Kidney (tissue), 14 donors: ENCODE measurements around the gene FAT4. TPM values are rescaled to one million over a fixed set of nuclear protein-coding genes. Genes with fewer than 3 reads are reported as not detected.

Source experiments
- DNase-seq, 5 donors: peaks; one replicate each; pipeline ENCODE4 v3.0.0-alpha.2; 2013 to 2020
- FAIRE-seq: peaks from 2 replicates; lab custom pipeline; 2012; peaks lifted over from hg19 to GRCh38; lab: Jason Lieb, UNC
- H3K27ac ChIP-seq, 2 donors: one replicate each; pipeline ENCODE4 v1.7.0; 2013; ENCODE audit warnings: low read depth in 2 of 2, low read length in 2 of 2, inconsistent platforms in 1 of 2
- H3K27me3 ChIP-seq: one replicate; pipeline ENCODE4 v1.7.1; 2013; ENCODE audit warnings: low read length, inconsistent platforms; ENCODE audit not compliant: control insufficient read depth, insufficient read depth
- H3K36me3 ChIP-seq, 3 donors: one replicate each; pipeline versions ENCODE4 v1.7.0 to v1.7.1; 2013; ENCODE audit warnings: low read length in 3 of 3, control low read depth in 1 of 3, inconsistent platforms in 1 of 3; ENCODE audit not compliant: insufficient read depth in 3 of 3, control insufficient read depth in 2 of 3
- H3K4me1 ChIP-seq, 3 donors: one replicate each; pipeline versions ENCODE4 v1.7.0 to v1.7.1; 2013; ENCODE audit warnings: low read length in 3 of 3, inconsistent platforms in 1 of 3, low read depth in 1 of 3; ENCODE audit not compliant: control insufficient read depth in 2 of 3, insufficient read depth in 2 of 3
- H3K4me3 ChIP-seq, 3 donors: one replicate each; pipeline versions ENCODE4 v1.7.0 to v1.8.1; 2013; ENCODE audit warnings: low read length in 3 of 3, control low read depth in 1 of 3, inconsistent platforms in 1 of 3
- H3K9ac ChIP-seq, 3 donors: one replicate each; pipeline versions ENCODE4 v1.7.0 to v1.7.1; 2013; ENCODE audit warnings: low read length in 3 of 3, control low read depth in 1 of 3, inconsistent platforms in 1 of 3
- H3K9me3 ChIP-seq, 3 donors: one replicate each; pipeline versions ENCODE4 v1.7.0 to v1.7.1; 2013; ENCODE audit warnings: low read length in 3 of 3, control low read depth in 1 of 3, inconsistent platforms in 1 of 3; ENCODE audit not compliant: control insufficient read depth in 2 of 3, insufficient read depth in 1 of 3
- intact Hi-C: fragments of 100-400 bp; cut with DNase I; formaldehyde crosslinking; loops from one replicate; pipeline ENCODE4 v1.11.1; 2022
- polyA plus RNA-seq: library from polyadenylated mRNA; stranded (reverse); fragments of 350-450 nt; fragmentation: Illumina TruSeq; extraction: RNeasy Lipid Tissue Mini Kit (QIAGEN cat#74804); gene quantifications from one replicate; pipeline ENCODE4 v1.2.3, GENCODE V29; 2014; ENCODE audit warnings: low read depth, low replicate concordance; ENCODE audit not compliant: insufficient read depth
- total RNA-seq: library from RNA; stranded (reverse); fragmentation: NEBNext Ultra II Directional; extraction: Animal tissue kit (Norgen Biotek cat#: 25700); gene quantifications from one replicate; pipeline ENCODE4 v1.2.1, GENCODE V29; 2021
- TF ChIP-seq, protein P1 (sequence below): IDR thresholded peaks from 3 replicates; pipeline ENCODE4 v1.5.1; 2012; ENCODE audit warnings: mild to moderate bottlenecking, moderate library complexity, borderline replicate concordance; ENCODE audit not compliant: insufficient read depth; ENCODE audit errors: extremely low read depth
- donor health status: control.
- donor health status: control.
- donor health status: control.
- donor health status: control.
- donor health status: control.
- donor health status: DM: yes; HTN: yes; CAD: no.
- donor health status: Normal renal cell carcinoma (clear cell type).

FAT4 gene
- total and polyA plus RNA-seq, 2 donors from 2014 or later: 0.99 to 11.3 TPM

DNA sequence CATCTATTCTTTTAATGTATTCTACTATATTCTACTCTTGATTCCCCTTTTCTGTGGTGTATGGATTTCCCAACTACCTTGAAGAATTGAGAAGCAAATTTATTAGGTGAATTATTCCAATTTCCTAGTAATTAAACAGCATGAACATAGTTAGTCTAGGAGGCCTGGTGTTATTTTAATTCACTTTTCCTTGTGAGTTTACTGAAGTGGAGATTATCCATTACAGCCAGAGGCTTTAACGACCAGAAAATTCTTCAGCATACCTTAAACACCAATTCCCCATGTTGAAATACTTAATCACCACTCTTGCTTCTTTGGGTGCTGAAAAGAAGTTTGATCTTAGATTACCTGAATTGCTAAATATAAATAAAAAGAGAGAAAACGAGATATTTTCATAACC, 29.4 kb downstream of the FAT4 start:
- no peak overlapping the region for H3K27ac ChIP-seq
- H3K36me3 ChIP-seq: no peaks in the 10 kb centered on the region
- intact Hi-C loops: no loop called here
- DNase-seq (no peak), FAIRE-seq (no peak)
- no peak overlapping the region for H3K4me3 ChIP-seq
- no peaks in the 10 kb centered on the region for H3K4me1 ChIP-seq
- no peaks in the 10 kb centered on the region for H3K9me3 ChIP-seq
- no peaks in the 10 kb centered on the region for H3K27me3 ChIP-seq
- H3K9ac ChIP-seq: no peak overlapping the region
- TF ChIP-seq, protein P1, sequence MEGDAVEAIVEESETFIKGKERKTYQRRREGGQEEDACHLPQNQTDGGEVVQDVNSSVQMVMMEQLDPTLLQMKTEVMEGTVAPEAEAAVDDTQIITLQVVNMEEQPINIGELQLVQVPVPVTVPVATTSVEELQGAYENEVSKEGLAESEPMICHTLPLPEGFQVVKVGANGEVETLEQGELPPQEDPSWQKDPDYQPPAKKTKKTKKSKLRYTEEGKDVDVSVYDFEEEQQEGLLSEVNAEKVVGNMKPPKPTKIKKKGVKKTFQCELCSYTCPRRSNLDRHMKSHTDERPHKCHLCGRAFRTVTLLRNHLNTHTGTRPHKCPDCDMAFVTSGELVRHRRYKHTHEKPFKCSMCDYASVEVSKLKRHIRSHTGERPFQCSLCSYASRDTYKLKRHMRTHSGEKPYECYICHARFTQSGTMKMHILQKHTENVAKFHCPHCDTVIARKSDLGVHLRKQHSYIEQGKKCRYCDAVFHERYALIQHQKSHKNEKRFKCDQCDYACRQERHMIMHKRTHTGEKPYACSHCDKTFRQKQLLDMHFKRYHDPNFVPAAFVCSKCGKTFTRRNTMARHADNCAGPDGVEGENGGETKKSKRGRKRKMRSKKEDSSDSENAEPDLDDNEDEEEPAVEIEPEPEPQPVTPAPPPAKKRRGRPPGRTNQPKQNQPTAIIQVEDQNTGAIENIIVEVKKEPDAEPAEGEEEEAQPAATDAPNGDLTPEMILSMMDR: no peak

DNA sequence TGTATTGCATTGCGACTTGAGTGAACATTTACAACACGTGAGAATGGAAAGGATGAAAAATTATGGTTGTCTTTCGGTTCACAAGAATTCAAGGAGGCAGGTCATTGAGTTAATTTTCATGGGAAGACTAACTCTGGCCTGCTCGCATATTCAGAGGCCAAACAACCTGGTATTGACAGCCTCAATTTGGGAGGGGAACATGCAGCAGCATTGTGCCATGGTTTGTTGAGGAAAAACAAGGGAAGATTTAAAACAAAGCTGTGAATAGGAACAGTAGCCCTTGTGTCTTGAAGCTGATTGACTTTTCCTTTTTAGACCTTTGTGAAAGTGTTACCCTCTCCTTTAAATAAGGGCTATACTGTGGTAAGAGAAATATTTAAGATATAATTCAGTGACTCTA, 31.9 kb downstream of the FAT4 start:
- Histone ChIP-seq H3K9ac (no peak overlapping the region), H3K27me3 (no peaks in the 10 kb centered on the region), H3K4me3 (no peak overlapping the region), H3K4me1 (no peaks in the 10 kb centered on the region), H3K9me3 (no peaks in the 10 kb centered on the region), H3K27ac (no peak overlapping the region), H3K36me3 (no peaks in the 10 kb centered on the region)
- FAIRE-seq (no peak), DNase-seq (no peak)
- TF ChIP-seq, protein P1: no peak
- intact Hi-C loops: no loop called here

DNA sequence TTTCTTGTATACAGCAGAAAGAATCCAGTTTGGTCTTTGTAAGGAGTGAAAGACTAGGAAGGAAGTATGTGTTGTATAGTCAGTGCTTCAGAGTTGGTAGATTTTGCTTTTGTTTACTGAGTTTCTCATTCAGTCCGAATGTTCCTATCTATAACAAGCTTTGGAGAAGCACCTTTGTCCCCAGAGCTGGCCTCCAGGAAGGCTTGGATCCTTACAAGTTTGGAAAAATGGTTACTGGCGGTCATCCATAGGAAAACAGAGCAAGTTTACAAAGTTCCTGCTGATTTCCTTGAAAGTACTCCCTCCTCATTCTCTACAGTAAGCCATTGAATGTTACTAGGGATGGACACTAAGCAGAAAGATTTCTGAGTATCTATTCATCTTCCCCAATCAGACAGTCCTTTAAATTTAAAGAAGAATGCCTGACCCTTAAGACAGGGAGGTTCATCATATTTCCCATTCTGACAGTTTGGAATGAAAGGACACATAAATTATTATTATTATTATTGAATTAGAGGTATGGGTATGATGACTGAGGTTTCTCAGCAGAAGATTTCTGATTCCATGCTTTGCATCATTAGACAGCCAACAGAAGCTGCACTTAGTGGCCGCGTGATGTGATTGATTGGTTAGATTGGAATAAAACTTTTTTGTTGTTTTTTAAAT, 35.8 kb downstream of the FAT4 start:
- intact Hi-C loops: no loop called here
- H3K9ac ChIP-seq: no peak overlapping the region
- H3K27me3 ChIP-seq: no peaks in the 10 kb centered on the region
- TF ChIP-seq, protein P1: no peak
- no peaks in the 10 kb centered on the region for H3K9me3 ChIP-seq
- no peaks in the 10 kb centered on the region for H3K36me3 ChIP-seq
- no peak overlapping the region for H3K27ac ChIP-seq
- FAIRE-seq: no peak
- H3K4me3 ChIP-seq: no peak overlapping the region
- DNase-seq: no peak
- H3K4me1 ChIP-seq: no peaks in the 10 kb centered on the region

DNA sequence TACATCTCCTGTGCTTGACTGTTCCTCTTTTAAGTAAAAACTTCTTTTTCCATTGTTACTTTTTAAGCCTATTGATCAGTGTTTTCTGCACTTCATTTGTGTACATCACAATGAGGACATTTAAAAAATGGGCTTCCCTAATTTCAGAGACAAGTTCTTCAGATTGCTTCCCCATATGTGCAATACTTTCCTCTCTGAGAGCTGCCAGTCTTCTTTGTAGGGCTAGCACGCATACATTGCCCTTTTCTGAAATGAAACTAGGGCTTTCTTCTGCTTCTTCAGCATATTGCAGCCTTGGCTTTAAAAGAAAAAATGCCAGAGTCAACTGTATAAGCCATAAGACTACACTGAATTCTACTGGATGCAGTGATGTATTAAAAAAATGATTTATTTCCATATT, 37.8 kb downstream of the FAT4 start:
- no peak overlapping the region for H3K9ac ChIP-seq
- no peak for DNase-seq
- no peak overlapping the region for H3K4me3 ChIP-seq
- TF ChIP-seq, protein P1: no peak
- H3K36me3 ChIP-seq: no peaks in the 10 kb centered on the region
- no peaks in the 10 kb centered on the region for H3K4me1 ChIP-seq
- no peak overlapping the region for H3K27ac ChIP-seq
- H3K27me3 ChIP-seq: no peaks in the 10 kb centered on the region
- no peak for FAIRE-seq
- intact Hi-C loops: no loop called here
- no peaks in the 10 kb centered on the region for H3K9me3 ChIP-seq
